Measurements from ENCODE around the gene CSNK2A1. TPM values are rescaled to one million over a fixed set of nuclear protein-coding genes. Genes with fewer than 3 reads are reported as not detected.
"Not testable (repeated sequence)": the region's sequence is repeated elsewhere in the genome, so short reads cannot be mapped to it uniquely, and the experiment has no call there.

Gene CSNK2A1
- total RNA-seq, 1 donor from 2014 or later: 84.8 TPM

DNA sequence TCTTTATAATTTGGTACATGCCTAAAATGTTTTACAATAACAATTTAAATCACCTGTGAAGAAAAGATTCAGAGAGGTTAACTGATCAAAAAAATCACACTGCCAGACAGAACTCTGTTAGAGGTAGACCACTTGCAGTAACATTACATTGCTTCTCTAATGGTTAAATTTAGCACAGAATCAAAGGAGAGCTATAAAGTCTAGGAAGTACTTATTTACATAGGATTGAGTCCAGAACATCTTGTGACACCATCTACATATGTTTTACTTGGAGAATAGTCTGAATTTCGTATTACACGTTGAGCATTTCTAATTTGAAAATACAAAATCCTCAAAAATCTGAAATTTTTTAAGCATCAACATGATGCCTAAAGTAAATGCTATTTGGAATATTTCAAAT is 64.1 kb downstream of the CSNK2A1 start:
- Histone ChIP-seq H3K36me3 (peaks cover 37% of the 10 kb centered on the region), H3K27ac (no peak overlapping the region), H3K27me3 (no peaks in the 10 kb centered on the region), H3K4me1 (no peaks in the 10 kb centered on the region), H3K9me3 (no peaks in the 10 kb centered on the region), H3K4me3 (no peak overlapping the region)
- ATAC-seq: no peak
- DNase-seq: no peak
- intact Hi-C loops (cut with DNase I): loop anchor here (2.0 kb wide), 1 partner anchor 127 kb away; no protein-coding TSS in a partner anchor
- TF ChIP-seq, protein P1, sequence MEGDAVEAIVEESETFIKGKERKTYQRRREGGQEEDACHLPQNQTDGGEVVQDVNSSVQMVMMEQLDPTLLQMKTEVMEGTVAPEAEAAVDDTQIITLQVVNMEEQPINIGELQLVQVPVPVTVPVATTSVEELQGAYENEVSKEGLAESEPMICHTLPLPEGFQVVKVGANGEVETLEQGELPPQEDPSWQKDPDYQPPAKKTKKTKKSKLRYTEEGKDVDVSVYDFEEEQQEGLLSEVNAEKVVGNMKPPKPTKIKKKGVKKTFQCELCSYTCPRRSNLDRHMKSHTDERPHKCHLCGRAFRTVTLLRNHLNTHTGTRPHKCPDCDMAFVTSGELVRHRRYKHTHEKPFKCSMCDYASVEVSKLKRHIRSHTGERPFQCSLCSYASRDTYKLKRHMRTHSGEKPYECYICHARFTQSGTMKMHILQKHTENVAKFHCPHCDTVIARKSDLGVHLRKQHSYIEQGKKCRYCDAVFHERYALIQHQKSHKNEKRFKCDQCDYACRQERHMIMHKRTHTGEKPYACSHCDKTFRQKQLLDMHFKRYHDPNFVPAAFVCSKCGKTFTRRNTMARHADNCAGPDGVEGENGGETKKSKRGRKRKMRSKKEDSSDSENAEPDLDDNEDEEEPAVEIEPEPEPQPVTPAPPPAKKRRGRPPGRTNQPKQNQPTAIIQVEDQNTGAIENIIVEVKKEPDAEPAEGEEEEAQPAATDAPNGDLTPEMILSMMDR (IDR thresholded peaks at IDR 0.05): no peak

DNA sequence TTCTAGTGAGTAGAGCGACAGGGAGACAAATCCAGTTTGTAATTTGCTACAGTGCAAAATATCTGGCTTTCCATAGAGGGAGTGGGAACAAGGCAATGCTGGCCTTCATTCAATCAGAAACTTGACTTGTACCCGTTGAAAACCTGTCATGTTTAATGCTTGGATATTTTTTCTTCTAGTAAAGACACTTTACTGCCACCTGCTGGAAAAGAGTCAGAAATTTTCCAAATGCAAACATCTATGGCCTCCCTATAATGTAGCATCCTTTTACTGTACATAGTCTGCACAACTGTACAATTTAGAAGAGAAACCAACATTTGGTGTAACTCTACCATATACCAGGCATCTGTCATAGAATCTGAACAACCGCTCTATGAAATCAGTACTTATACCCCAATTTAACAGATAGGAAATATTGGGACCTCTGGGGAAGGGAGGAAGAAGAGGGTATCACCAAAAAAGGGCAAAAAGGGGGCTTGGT is 64.6 kb downstream of the CSNK2A1 start:
- Histone ChIP-seq H3K9me3 (no peaks in the 10 kb centered on the region), H3K4me3 (no peak overlapping the region), H3K27ac (no peak overlapping the region), H3K36me3 (peaks cover 32% of the 10 kb centered on the region), H3K4me1 (no peaks in the 10 kb centered on the region), H3K27me3 (no peaks in the 10 kb centered on the region)
- TF ChIP-seq, protein P1 (IDR thresholded peaks at IDR 0.05): peak; percentile 69
- intact Hi-C loops (cut with DNase I): loop anchor here (2.0 kb wide), 1 partner anchor 126 kb away; no protein-coding TSS in a partner anchor
- DNase-seq: no peak
- peak; percentile 72 for ATAC-seq

DNA sequence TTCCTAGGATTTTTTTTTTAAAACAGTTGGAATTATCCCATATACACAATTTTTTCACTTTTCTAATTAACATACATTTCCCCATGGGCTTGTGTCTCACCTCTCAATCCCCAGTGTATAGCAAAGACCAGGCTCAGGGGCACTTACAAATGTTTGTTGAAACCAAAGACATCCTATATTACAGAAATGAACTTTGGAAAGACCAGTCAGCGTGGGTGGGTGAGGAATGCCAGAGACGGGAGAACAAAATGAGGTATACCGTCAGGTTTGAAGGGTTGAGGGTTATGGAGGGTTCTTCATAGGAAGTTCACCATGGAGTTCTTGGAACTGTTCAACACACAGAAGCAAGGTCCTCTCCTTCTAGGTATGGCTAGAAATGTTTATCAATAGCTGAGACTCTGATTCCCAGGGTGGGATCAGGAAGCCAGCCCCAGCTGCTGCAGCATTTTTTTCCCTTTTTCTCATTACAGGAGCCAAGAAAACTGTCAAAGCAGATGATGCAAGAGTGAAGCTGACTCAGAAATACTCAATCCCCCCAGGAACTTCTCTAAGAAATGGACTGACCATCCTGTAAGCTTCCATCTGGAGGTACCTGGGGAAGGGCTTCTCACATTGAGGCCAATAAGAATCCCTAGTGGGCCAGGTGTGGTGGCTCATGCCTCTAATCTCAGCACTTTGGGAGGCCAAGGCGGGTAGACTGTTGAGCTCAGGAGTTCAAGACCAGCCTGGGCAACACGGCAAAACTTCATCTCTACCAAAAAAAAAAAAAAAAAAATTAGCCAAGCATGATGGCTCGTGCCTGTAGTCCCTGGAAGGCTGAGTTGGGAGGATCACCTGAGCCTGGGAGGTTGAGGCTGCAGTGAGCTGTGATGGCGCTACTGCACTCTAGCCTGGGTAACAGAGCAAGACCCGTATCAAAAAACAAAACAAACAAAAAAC is 65.3 kb downstream of the CSNK2A1 start:
- DNase-seq: no peak

DNA sequence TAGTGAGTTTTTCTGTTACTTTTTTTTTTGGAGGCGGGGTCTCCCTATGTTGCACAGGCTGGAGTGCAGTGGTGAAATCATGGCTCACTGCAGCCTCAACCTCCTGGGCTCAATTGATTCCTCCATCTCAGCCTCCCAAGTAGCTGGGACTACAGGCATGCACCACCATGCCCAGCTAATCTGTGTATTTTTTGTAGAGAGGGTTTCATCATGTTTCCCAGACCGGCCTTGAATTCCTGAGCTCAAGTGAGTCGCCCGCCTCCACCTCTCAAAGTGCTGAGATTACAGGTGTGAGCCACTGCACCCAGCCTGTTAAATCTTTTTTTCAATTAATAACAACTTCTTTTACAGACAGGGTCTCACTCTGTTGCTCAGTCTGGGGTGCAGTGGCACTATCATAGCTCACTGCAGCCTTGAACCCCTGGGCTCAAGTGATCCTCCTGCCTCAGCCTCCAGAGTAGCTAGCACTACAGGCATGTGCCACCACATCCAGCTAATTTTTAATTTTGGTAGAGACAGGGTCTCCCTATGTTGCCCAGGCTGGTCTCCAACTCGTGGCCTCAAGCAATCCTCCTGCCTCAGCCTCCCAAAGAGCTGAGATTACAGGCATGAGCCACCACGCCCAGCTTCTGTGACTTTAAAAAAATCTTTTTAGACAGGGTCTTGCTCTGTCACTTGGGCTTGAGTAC is 66.9 kb downstream of the CSNK2A1 start:
- H3K36me3 ChIP-seq; ATAC-seq; H3K27ac ChIP-seq; intact Hi-C loops (cut with DNase I); H3K27me3 ChIP-seq; H3K4me1 ChIP-seq; H3K9me3 ChIP-seq; DNase-seq; H3K4me3 ChIP-seq: not testable (repeated sequence)

More for the DNA sequence above, 65.3 kb downstream of the CSNK2A1 start:
- Histone ChIP-seq H3K4me1 (no peaks in the 10 kb centered on the region), H3K36me3 (peaks cover 25% of the 10 kb centered on the region), H3K4me3 (no peak overlapping the region), H3K27me3 (no peaks in the 10 kb centered on the region), H3K9me3 (no peaks in the 10 kb centered on the region), H3K27ac (no peak overlapping the region)
- TF ChIP-seq, protein P1 (IDR thresholded peaks at IDR 0.05): no peak
- intact Hi-C loops (cut with DNase I): loop anchor here (2.0 kb wide), 1 partner anchor 125 kb away; no protein-coding TSS in a partner anchor
- no peak for ATAC-seq

DNA sequence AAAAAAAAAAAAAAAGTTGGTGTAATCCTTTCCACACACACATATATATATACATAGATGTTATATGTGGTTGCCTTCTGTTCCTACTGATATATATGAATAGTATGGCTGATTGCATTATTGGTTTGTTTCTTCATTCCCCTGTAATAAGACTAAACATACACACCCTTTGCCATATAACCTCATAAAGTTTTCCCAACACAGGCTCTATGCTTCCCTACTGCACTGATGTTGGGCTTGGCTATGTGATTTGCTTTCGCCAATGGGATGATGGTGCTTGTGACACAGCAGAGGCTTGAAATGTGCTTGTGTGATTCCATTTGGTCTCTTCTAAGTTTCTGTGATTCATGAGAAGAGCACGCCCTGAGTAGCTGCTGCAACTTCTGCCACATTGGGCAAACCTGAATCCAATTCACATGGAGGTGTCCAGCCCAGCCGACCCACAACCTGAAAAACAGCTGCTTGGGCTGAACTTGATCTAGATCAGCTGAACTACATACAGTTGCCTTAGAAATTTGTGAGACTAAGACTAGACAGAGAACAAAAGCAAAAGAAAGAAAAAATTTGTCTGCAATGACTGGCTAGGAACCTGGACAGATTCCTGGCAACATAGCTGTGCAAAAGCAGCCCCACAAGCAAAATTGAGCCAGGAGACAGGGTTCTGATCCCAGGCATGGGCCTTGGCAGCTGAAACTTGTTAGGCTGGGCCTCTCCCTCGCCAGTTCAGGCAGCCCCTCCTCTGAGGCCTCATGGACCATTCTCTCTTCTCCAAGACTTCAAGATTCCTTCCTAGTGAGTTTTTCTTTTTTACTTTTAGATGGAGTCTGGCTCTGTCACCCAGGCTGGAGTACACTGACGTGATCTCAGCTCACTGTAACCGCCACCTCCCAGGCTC is 67.9 kb downstream of the CSNK2A1 start:
- TF ChIP-seq, protein P1 (IDR thresholded peaks at IDR 0.05): no peak
- Histone ChIP-seq H3K27ac (no peak overlapping the region), H3K4me1 (no peaks in the 10 kb centered on the region), H3K9me3 (no peaks in the 10 kb centered on the region), H3K36me3 (peaks cover 4% of the 10 kb centered on the region), H3K27me3 (no peaks in the 10 kb centered on the region), H3K4me3 (no peak overlapping the region)
- intact Hi-C loops (cut with DNase I): no loop called here
- DNase-seq (no peak), ATAC-seq (no peak)
